BJ (cell line): ENCODE measurements around the gene JOSD2. TPM values are rescaled to one million over a fixed set of nuclear protein-coding genes. Genes with fewer than 3 reads are reported as not detected.
"Not testable (repeated sequence)": the region's sequence is repeated elsewhere in the genome, so short reads cannot be mapped to it uniquely, and the experiment has no call there.

Experiments used
- CTCF ChIA-PET: fragments of 350-600 bp; formaldehyde crosslinking; extraction: SDS; loops from one replicate; lab custom pipeline; 2021; ENCODE audit warnings: antibody characterized with exemption, inconsistent platforms; lab: Yijun Ruan, JAX
- POLR2A ChIA-PET: fragments of 300-600 bp; sonication (Branson Sonifier 250); formaldehyde crosslinking; extraction: SDS; loops from one replicate; lab custom pipeline; 2021; ENCODE audit warnings: antibody characterized with exemption; lab: Charles Lee
- DNase-seq: peaks from one replicate; pipeline ENCODE4 v3.0.0-alpha.2; 2011; ENCODE audit warnings: low read depth
- H3K27me3 ChIP-seq: 2 replicates; pipeline ENCODE4 v1.6.0; 2011; ENCODE audit warnings: low read length; ENCODE audit not compliant: control insufficient read depth, insufficient read depth
- H3K36me3 ChIP-seq: 2 replicates; pipeline ENCODE4 v1.5.1; 2011; ENCODE audit warnings: low read length; ENCODE audit not compliant: control insufficient read depth, insufficient read depth
- H3K4me3 ChIP-seq: 2 replicates; pipeline ENCODE4 v1.5.1; 2011; ENCODE audit warnings: low read depth, mild to moderate bottlenecking, control low read depth, low read length
- CTCF ChIP-seq: IDR thresholded peaks from 2 replicates; pipeline ENCODE4 v1.5.1; 2011; ENCODE audit warnings: low read depth, mild to moderate bottlenecking, control low read depth, inconsistent platforms, low read length, moderate library complexity; ENCODE audit not compliant: insufficient read depth
- polyA plus RNA-seq: library from polyadenylated mRNA; depleted of rRNA; stranded (reverse); fragments of >200 nt; gene quantifications from 2 replicates; pipeline ENCODE4 v1.2.3, GENCODE V29; 2011

Gene JOSD2
- polyA plus RNA-seq, 1 experiment, result 44.9 TPM

DNA sequence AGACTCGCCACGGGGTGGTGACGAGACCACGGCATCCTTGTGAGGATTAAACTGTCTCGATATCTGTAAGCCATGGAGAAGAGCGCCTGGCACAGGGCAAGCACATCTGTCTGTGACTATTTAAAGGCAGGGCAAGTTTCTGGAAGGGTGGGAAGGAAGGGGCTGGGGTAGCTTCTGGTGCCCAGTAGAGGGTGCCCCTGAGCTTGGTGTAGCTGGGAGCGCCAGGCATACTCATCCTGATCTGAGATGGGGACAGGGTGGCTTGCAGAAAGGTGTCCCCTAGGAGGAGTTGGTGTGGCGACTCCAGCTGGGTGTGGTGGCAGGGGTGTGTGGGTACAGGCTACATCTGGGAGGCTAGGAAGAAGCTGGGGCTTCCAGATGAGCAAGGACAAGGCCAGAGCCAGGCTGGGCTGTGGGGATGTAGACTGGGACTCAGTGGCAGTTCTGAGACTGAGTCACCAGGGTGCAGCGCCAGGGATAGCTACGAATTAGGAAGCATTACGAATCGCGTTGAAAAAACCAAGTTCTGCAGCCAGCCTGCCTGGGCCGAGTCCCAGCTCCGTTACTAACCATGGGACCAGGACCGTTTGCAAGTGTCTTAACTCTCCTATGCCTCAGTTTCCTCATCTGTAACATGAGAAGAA lies 25.8 kb upstream of the JOSD2 start:
- Histone ChIP-seq H3K27me3 (no peaks in the 10 kb centered on the region), H3K4me3 (no peak overlapping the region), H3K36me3 (no peaks in the 10 kb centered on the region)
- CTCF ChIA-PET, result interaction anchor here (0.7 to 3.9 kb wide), 13 partner anchors 8 to 386 kb away, joined by 3 to 37 read pairs (median 9); partner anchors contain the start of gene JOSD2
- 0 out of 2 replicates have a peak, but pooled peaks have one; percentile 1 for TF ChIP-seq CTCF
- POLR2A ChIA-PET, result no interaction called here
- no peak for DNase-seq

DNA sequence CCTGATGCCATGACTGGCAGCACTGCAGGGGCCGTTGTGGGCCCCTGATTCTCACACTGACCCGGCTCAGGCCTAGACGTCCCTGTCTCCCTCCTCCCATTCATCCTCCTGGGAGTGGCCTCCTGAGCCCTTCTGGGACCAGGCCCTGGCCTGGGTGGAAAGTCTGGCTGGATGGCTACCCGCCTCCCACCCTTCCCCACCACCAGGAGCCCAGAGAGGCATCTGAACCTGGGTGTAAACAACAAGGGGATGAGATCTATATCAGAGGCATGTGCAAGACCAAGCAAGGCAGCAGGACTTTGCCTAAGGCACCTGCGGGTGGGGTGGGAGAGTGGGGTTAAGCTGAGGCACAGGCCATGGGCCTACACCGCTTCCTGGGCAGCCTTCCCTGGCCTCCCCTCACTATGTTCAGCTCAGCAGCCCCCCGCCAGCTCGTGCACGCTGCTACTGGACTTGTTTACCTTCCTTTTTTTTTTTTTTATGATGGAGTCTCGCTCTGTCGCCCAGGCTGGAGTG lies 24.7 kb upstream of the JOSD2 start:
- Histone ChIP-seq H3K4me3 (no peak overlapping the region), H3K36me3 (no peaks in the 10 kb centered on the region), H3K27me3 (no peaks in the 10 kb centered on the region)
- ChIA-PET POLR2A (no interaction called here), CTCF (interaction anchor here (1.0 to 3.9 kb wide), 4 partner anchors 20 to 387 kb away, joined by 3 to 37 read pairs (median 27); no protein-coding TSS in a partner anchor)
- DNase-seq, result no peak
- TF ChIP-seq CTCF, result no peak

GRCh38 chr19:50534478-50534877 lies 23.5 kb upstream of the JOSD2 start:
- no peak for TF ChIP-seq CTCF
- POLR2A ChIA-PET, result no interaction called here
- Histone ChIP-seq H3K27me3 (no peaks in the 10 kb centered on the region), H3K36me3 (no peaks in the 10 kb centered on the region), H3K4me3 (no peak overlapping the region)
- no peak for DNase-seq
- CTCF ChIA-PET, result interaction anchor here (2.0 kb wide), 1 partner anchor 22 kb away, joined by 12 read pairs; no protein-coding TSS in a partner anchor

GRCh38 chr19:50532952-50533351 lies 22.0 kb upstream of the JOSD2 start:
- Histone ChIP-seq H3K36me3 (no peaks in the 10 kb centered on the region), H3K27me3 (no peaks in the 10 kb centered on the region), H3K4me3 (no peak overlapping the region)
- ChIA-PET POLR2A (no interaction called here), CTCF (interaction anchor here (2.0 kb wide), 1 partner anchor 23 kb away, joined by 12 read pairs; no protein-coding TSS in a partner anchor)
- DNase-seq, result no peak
- TF ChIP-seq CTCF, result no peak

- TF ChIP-seq CTCF, result no peak
- CTCF ChIA-PET, result no interaction called here
- POLR2A ChIA-PET, result no interaction called here
Measured at GRCh38 chr19:50531171-50531612, 20.2 kb upstream of the JOSD2 start.

DNA sequence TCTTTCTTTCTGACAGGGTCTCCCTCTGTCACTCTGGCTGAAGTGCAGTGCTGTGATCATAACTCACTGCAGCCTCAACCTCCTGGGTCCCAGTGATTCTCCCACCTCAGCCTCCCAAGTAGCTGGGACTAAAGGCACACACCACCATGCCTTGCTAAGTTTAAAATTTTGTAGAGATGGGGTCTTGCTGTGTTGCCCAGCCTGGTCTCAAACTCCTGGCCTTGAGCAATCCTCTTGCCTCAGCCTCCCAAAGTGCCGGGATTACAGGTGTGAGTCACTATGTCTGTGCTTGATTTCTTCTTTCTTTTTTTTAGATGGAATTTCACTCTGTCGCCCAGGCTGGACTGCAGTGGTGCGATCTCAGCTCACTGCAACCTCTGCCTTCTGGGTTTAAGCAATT lies 17.1 kb upstream of the JOSD2 start:
- H3K36me3 ChIP-seq, DNase-seq, H3K27me3 ChIP-seq, H3K4me3 ChIP-seq, POLR2A ChIA-PET: not testable (repeated sequence)
- CTCF ChIA-PET, result interaction anchor here (2.5 kb wide), 1 partner anchor 9 kb away, joined by 22 read pairs; no protein-coding TSS in a partner anchor

More at GRCh38 chr19:50531171-50531612, 20.2 kb upstream of the JOSD2 start:
- no peaks in the 10 kb centered on the region for H3K27me3 ChIP-seq
- no peak overlapping the region for H3K4me3 ChIP-seq
- DNase-seq, result no peak
- no peaks in the 10 kb centered on the region for H3K36me3 ChIP-seq
